Activated CD8-positive, alpha-beta memory T cell treated with anti-CD3 and anti-CD28 coated beads for 36 hours (primary cell): ENCODE measurements around the gene TOX3. TPM values are rescaled to one million over a fixed set of nuclear protein-coding genes. Genes with fewer than 3 reads are reported as not detected.

Source experiments
- CTCF ChIA-PET: fragments of 350-600 bp; sonication (Branson Sonifier 250); formaldehyde crosslinking; loops from one replicate; lab custom pipeline; 2021; ENCODE audit warnings: antibody characterized with exemption; lab: Charles Lee
- POLR2A ChIA-PET: fragments of 350-600 bp; sonication (Branson Sonifier 250); formaldehyde crosslinking; loops from one replicate; lab custom pipeline; 2021; ENCODE audit warnings: antibody characterized with exemption; lab: Charles Lee
- total RNA-seq, 2 experiments: library from RNA; stranded (reverse); gene quantifications; one replicate each; pipeline ENCODE4 v1.2.3, GENCODE V29; 2021

TOX3 gene
- not detected for total RNA-seq

GRCh38 chr16:52547004-52547833 lies at the start of gene TOX3:
Gene TOX3 (minus strand): TSS chr16:52547143. CDS start chr16:52546723, 420 bp downstream.
- ChIA-PET CTCF (no interaction called here), POLR2A (no interaction called here)

DNA sequence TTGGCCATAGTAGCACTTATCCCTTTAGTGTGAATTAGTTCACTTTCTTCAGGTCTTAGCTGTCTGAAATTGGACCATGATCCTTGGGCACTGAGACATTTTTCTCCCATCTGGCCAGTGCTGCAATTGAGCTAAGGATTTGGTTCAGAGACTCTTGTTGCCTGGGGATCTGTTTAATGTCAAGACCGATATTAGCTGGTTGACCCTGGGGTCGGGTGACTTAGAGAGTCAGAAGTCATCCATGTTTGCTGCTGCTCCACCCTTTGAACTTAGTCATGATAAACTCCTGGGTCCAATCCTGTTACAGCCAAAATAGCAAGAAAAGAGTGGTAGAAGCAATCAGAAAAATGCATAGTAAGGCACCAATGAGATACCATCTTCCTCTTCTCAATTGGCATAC lies 45.8 kb upstream of the TOX3 start:
- ChIA-PET CTCF (no interaction called here), POLR2A (no interaction called here)

- CTCF ChIA-PET = no interaction called here
- POLR2A ChIA-PET = no interaction called here
Observed at GRCh38 chr16:52591934-52592592, 45.1 kb upstream of the TOX3 start.

DNA sequence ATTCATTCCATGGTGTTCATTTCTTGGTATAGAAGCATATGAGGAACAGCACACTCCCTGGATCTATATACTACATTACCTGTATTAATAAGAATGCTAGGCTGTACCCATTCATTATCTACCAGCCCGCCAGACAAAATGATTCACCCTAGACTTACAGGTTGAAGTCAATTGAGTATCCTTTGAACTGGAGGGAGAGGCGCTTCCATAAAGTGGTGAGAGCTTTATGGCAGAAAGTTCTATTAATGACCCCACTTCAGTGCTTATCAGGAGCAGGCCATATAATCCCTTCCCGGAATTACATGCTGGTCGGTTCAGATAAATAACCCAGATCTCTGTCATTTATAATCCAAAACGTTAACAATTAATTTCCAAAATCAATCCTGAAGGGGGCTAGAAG lies 44.5 kb upstream of the TOX3 start:
- CTCF ChIA-PET = no interaction called here

GRCh38 chr16:52586159-52586558 lies 39.2 kb upstream of the TOX3 start:
- POLR2A ChIA-PET = no interaction called here
- CTCF ChIA-PET = no interaction called here

More for the DNA sequence above, 44.5 kb upstream of the TOX3 start:
- POLR2A ChIA-PET = no interaction called here

DNA sequence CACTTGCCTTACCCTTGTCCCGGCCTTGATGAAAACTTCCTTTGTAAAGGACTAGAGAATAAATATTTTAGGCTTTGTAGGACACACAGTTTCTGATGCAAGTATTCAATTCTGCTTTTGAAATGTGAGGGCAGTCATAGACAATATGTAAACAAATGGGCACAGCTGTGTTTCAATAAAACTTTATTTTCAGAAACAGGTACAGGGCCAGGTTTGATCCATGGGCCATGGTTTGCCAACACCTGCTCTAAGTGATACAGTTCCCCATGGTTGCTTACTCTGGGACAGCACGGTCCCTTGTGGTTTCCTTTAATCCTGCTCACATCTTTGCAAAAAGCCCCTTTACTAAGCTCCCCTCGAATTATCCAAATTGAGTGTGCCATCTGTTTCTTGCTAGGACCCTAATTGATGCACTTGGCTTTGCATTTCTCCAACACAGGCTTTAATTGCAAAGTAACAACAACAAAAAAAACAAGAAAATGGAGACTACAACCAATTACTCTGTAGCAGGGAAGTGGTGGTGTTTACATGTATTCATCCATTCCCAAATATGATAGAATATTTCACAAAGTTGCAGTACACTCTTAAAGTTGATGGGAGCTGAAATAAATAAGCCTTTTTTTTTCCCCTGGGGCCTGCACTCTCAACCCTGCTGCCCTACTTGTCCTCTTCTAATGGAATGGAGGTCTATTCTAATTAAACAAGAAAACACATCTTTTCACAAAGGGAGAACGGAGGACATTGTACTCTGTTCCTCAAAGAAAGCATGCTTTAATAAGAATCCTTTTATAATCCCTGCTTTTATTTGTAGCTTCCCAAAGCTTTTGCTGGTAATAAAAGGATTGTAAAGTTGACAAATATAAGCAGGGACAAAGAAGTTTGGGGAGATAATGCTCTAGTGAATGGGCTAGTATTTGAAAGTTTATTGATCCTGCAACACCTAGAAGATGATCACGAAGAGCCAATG lies 37.7 kb upstream of the TOX3 start:
- CTCF ChIA-PET = no interaction called here

GRCh38 chr16:52581530-52581929 lies 34.6 kb upstream of the TOX3 start:
- ChIA-PET POLR2A (no interaction called here), CTCF (no interaction called here)

More for the DNA sequence above, 37.7 kb upstream of the TOX3 start:
- POLR2A ChIA-PET = no interaction called here

- POLR2A ChIA-PET = no interaction called here
Observed at GRCh38 chr16:52580488-52580887, 33.5 kb upstream of the TOX3 start.

DNA sequence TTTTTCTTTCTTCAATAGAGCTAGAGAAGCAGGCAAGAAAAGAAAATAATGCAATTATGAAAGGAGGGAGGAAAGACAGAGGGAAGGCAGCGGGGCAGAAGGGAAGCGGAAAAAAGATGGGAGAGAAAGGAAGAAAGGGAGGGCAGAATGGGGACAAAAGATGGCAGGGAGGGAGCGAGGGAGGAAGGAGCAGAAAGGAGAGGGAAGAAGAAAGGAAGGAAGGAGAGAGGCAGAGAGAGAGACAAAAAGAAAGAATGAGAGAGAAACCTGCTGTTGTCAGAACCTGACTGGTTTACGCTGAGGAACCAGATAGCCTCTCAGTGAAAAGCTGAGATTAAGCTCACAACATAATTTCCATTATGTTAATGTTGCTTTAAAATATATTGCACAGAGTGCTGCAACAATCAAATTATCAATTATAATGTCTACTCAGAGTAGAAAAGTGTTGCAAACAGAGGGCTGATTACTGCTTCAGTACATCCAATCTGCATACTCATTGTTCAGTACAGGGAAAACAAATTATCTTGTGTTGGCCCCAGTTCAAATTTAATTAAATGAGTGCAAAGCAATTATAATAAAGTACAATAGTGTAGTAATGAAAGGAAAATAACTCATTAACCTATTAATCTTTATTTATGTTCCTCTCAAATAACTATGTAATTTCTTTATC lies 32.0 kb upstream of the TOX3 start:
- CTCF ChIA-PET = no interaction called here
- POLR2A ChIA-PET = no interaction called here

More at GRCh38 chr16:52580488-52580887, 33.5 kb upstream of the TOX3 start:
- CTCF ChIA-PET = no interaction called here

DNA sequence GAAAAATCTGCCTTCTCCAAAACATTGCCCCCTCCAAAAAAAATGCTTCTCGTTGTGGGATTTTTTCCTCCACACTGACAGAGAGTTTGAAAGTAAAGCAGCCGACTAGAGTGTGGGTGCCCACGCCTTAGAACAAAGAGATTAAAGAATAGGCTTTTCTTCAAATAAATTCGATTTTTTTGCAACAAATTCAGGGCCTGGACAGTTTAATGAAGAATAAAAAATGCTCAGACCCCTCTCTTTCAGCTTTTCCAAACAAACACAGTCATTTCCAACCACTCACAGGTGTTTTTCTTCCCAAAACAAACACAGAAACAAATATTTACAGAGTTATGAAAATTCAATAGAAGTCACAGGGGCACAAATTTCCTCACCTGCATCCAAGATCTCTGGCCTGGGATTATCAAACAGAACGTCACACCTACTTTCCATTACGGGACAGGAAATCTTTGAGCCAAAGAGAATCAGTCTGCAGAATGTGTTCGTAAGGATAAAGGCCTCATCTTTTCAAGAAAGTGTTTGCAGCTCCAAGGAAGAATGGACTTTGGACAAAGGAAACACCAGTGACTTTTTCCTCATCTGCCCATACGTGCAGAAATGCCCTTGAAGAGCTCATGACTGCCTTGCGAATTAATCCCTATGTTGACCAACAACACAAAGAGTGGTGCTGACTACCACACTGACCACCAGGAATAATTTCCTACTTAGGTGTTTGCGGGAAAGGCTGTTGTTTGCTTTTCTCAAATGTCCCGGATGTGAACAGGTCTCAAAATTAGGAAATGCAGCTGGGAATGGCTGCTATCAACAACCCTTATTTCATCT lies 31.3 kb upstream of the TOX3 start:
- ChIA-PET CTCF (no interaction called here), POLR2A (no interaction called here)

- CTCF ChIA-PET = no interaction called here
- POLR2A ChIA-PET = no interaction called here
Observed at GRCh38 chr16:52577130-52577706, 30.3 kb upstream of the TOX3 start.

GRCh38 chr16:52573365-52574299 lies 26.7 kb upstream of the TOX3 start:
- ChIA-PET POLR2A (no interaction called here), CTCF (no interaction called here)

DNA sequence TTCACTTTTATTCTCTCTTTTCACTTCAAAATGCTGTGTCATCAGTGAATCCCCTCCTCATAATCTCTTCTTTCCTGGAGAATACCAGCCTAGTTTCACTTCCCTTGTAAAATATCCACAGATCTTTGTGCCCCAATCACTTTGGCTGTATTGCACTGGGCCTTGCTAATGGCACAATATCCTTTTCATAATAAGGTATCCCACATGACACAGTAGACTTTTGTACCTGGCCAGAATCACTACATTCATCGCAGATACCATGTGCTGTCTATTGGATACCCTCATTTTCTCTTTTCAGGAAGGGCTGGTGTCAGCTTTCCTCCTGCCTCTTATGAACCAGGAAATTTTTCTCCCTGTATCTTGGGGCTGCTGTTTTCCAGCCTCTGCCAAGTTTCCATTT lies 25.7 kb upstream of the TOX3 start:
- ChIA-PET POLR2A (no interaction called here), CTCF (no interaction called here)

- CTCF ChIA-PET = no interaction called here
- POLR2A ChIA-PET = no interaction called here
Observed at GRCh38 chr16:52570495-52571091, 23.6 kb upstream of the TOX3 start.

DNA sequence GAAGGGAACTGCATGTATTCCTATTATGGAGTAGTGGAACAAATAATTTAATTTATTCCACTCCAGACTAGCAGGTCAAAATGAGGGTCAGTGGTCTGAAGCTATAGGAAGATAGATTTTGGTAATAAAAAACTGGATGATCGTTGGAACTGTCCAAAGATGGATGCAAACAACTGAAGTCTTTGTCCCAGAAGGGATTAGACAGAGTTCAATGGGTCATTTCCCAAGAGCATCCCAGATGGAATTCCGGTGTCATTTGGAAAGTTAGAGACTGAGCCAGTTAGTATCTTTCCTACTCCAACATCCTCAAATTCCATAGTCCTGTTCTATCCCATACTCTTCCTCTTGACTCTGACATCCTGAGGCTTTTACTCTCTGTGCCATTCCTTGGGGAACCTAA lies 22.8 kb upstream of the TOX3 start:
- CTCF ChIA-PET = no interaction called here

DNA sequence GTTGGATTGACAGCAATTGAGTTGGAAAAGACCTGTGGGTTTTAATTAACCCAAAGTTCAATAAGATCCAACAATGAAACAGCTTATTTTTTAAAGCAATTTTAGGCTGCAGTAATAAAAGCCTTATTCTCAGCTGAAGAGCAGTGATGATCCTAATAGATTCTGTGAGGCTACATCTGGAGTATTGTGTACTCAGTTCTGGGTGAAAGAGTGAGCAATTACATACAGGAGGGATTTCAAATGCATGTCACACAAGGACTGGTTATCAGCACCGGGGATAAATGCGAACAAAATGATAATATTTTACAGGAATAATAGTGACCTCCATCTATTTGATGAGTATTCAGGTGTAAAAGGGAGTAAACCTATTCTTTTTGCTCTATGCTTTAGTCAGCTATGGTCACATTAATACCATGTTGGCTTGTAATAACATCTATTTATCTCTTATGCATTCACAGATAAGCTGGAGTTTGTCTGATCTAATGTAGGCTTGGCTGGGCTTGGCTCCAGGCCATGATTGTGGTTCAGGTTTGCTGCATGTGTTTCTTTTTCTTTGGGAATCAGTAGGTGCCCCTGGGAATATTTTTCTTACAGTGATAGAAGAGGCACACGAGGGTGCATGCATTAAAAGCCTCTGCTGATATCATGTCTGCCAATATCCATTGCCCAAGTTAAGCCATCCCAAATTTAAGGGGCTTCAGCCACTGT lies 22.2 kb upstream of the TOX3 start:
- ChIA-PET CTCF (no interaction called here), POLR2A (no interaction called here)

More for the DNA sequence above, 22.8 kb upstream of the TOX3 start:
- POLR2A ChIA-PET = no interaction called here
